Nephron progenitor cell (in vitro differentiated cells): Measurements from ENCODE around the gene RENBP.

Experiments
- DNase-seq: peaks from one replicate; pipeline ENCODE4 v3.0.0; 2021
- H3K27ac Mint-ChIP-seq: 2 replicates; pipeline ENCODE4 v1.8.0; 2021; ENCODE audit warnings: mild to moderate bottlenecking, moderate library complexity, mixed read lengths
- H3K27me3 Mint-ChIP-seq: 2 replicates; pipeline ENCODE4 v1.8.0; 2021; ENCODE audit warnings: mild to moderate bottlenecking, low read depth, mixed read lengths; ENCODE audit not compliant: poor library complexity
- H3K36me3 Mint-ChIP-seq: 2 replicates; pipeline ENCODE4 v1.8.0; 2021; ENCODE audit warnings: low read depth, mixed read lengths
- H3K4me1 Mint-ChIP-seq: 2 replicates; pipeline ENCODE4 v1.8.0; 2021; ENCODE audit warnings: mixed read lengths
- H3K4me3 Mint-ChIP-seq: 2 replicates; pipeline ENCODE4 v1.8.0; 2021; ENCODE audit warnings: mild to moderate bottlenecking, moderate library complexity, mixed read lengths
- H3K9me3 Mint-ChIP-seq: 2 replicates; pipeline ENCODE4 v1.8.0; 2021; ENCODE audit warnings: mild to moderate bottlenecking, moderate library complexity, mixed read lengths
- CTCF ChIP-seq: fragments of 200-600 bp; sonication (generic); IDR thresholded peaks from 2 replicates; pipeline ENCODE4 v1.5.0; 2021; ENCODE audit warnings: antibody characterized with exemption

The RENBP gene

GRCh38 chrX:153972368-153973126, 28.1 kb upstream of the RENBP start, which contains the start of gene TMEM187:
Gene TMEM187, plus strand, starts transcription at chrX:153972754. Its CDS starts 9,309 bp downstream, at chrX:153982063.
- no peak for TF ChIP-seq CTCF
- Mint-ChIP-seq H3K9me3 (peaks cover 9% of the 10 kb centered on the region), H3K4me3 (peak within 1 kb of the TSS; percentile 100), H3K27ac (peak within 1 kb of the TSS; percentile 100), H3K36me3 (peaks cover 3% of the 10 kb centered on the region), H3K4me1 (peaks cover 44% of the 10 kb centered on the region), H3K27me3 (no peaks in the 10 kb centered on the region)
- DNase-seq: peak; percentile 91

DNA sequence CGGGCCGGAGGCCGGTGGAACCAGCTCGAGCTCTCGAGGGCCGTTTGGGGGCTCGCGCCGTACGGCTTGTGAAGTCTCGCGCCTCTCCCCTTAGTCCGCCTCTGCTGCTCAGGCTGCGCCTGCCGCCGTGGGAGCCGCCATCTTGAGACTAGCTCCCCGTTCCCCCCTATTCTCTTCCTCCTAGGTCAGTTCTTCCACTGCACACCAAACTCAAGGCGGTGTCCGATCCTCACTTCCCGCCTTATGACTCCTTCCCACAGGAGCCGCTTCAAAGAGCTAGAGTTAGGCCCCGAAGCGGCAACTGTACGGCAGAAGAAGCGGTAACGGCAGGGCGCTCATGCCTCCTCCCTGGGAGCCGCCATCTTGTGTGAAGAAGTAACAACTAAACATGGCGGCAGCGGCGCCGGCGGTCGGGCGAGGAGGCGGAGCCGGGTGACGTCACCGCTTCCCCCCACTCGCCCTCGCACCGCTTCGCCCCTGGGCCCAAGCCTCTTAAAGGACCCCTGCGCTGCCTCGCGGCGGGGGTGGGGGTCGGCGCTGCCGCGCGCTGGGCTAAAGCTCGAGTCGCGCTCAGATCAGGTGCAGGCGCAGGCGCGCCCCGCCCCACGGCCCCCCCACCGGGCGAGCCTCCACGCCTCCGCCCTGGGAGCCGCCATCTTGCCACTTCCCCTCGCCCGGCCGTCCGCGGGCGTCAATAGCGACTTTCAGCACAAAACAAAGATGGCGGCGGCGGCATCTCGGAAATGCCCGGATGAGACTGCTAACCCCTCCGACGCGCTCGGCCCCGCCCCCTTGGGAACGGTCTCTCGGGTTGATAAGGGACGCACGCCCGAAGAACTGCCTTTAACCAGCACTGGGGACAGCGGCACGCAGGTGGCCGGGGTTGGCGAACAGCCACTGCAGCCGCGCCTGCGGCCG, 27.3 kb upstream of the RENBP start, which contains the start of gene HCFC1:
HCFC1 (minus strand) TSS at position 369 of the 918 bp plus-strand sequence. CDS start 978 bp downstream, outside the sequence.
- Mint-ChIP-seq H3K9me3 (peaks cover 5% of the 10 kb centered on the region), H3K4me3 (peak within 1 kb of the TSS; percentile 100), H3K4me1 (peaks cover 53% of the 10 kb centered on the region), H3K27me3 (peaks cover 3% of the 10 kb centered on the region), H3K27ac (peak within 1 kb of the TSS; percentile 100), H3K36me3 (peaks cover 5% of the 10 kb centered on the region)
- peak; percentile 95 for DNase-seq
- TF ChIP-seq CTCF: no peak

- Mint-ChIP-seq H3K4me3 (peak overlapping the region; percentile 100), H3K36me3 (peaks cover 5% of the 10 kb centered on the region), H3K27me3 (peaks cover 3% of the 10 kb centered on the region), H3K9me3 (peaks cover 4% of the 10 kb centered on the region), H3K4me1 (peaks cover 59% of the 10 kb centered on the region), H3K27ac (peak overlapping the region; percentile 100)
- DNase-seq: peak; percentile 84
- TF ChIP-seq CTCF: no peak
These were observed 26.6 kb upstream of the RENBP start for GRCh38 chrX:153971124-153971449.

- Mint-ChIP-seq H3K4me1 (peaks cover 64% of the 10 kb centered on the region), H3K36me3 (peaks cover 5% of the 10 kb centered on the region)
These were observed 26.1 kb upstream of the RENBP start for GRCh38 chrX:153970357-153971123.

More at GRCh38 chrX:153970357-153971123, 26.1 kb upstream of the RENBP start:
- TF ChIP-seq CTCF: no peak
- H3K4me3 Mint-ChIP-seq: peak overlapping the region; percentile 100
- H3K27ac Mint-ChIP-seq: peak overlapping the region; percentile 100
- no peaks in the 10 kb centered on the region for H3K9me3 Mint-ChIP-seq
- DNase-seq: peak; percentile 54
- peaks cover 3% of the 10 kb centered on the region for H3K27me3 Mint-ChIP-seq
